Naive B cell (primary cell): ENCODE results near the gene DNAAF3. TPM values are rescaled to one million over a fixed set of nuclear protein-coding genes. Genes with fewer than 3 reads are reported as not detected.
A peak's percentile ranks its signal among the peaks of the same experiment; 100 is the strongest.

Source experiments
- ATAC-seq, 2 donors: fragments of 150-1000 bp; cut with Tn5 transposase; 2 replicates each; pipeline ENCODE4 v1.10.0; 2021; ENCODE audit warnings: low read depth in 2 of 2, mild to moderate bottlenecking in 2 of 2, moderate library complexity in 2 of 2
- DNase-seq: peaks from one replicate; pipeline ENCODE4 v3.0.0; 2022
- H3K27ac Mint-ChIP-seq, 6 donors: one replicate each; pipeline ENCODE4 v1.8.0; 2020 to 2022; ENCODE audit warnings: mild to moderate bottlenecking in 6 of 6, mixed read lengths in 6 of 6, moderate library complexity in 5 of 6, inconsistent platforms in 2 of 6
- H3K27me3 Mint-ChIP-seq, 3 donors: one replicate each; pipeline ENCODE4 v1.8.0; 2021 to 2022; ENCODE audit warnings: mixed read lengths in 3 of 3, mild to moderate bottlenecking in 1 of 3
- H3K36me3 Mint-ChIP-seq, 2 donors: one replicate each; pipeline ENCODE4 v1.8.0; 2020 to 2022; ENCODE audit warnings: mixed read lengths in 2 of 2, inconsistent platforms in 1 of 2, mild to moderate bottlenecking in 1 of 2
- H3K4me1 Mint-ChIP-seq, 3 donors: one replicate each; pipeline ENCODE4 v1.8.0; 2020 to 2022; ENCODE audit warnings: mixed read lengths in 3 of 3, inconsistent platforms in 1 of 3, mild to moderate bottlenecking in 1 of 3, moderate library complexity in 1 of 3
- H3K4me3 Mint-ChIP-seq, 8 donors: one replicate each; pipeline ENCODE4 v1.8.0; 2020 to 2022; ENCODE audit warnings: mild to moderate bottlenecking in 8 of 8, mixed read lengths in 8 of 8, moderate library complexity in 8 of 8, inconsistent platforms in 2 of 8
- H3K9me3 Mint-ChIP-seq, 7 donors: one replicate each; pipeline ENCODE4 v1.8.0; 2020 to 2022; ENCODE audit warnings: mixed read lengths in 7 of 7, mild to moderate bottlenecking in 5 of 7, inconsistent platforms in 2 of 7, moderate library complexity in 1 of 7
- polyA plus RNA-seq, 6 donors: library from polyadenylated mRNA; unstranded; fragments of 300-500 nt; fragmentation: Illumina TruSeq; gene quantifications; one replicate each; pipeline ENCODE4 v1.2.3, GENCODE V29; 2021; ENCODE audit warnings: low read depth in 6 of 6

DNAAF3 gene
- polyA plus RNA-seq, 6 donors from 2014 or later, result not detected

- peaks cover 16 to 20% (median 18%) of the 10 kb centered on the region in 3 donors for H3K4me1 Mint-ChIP-seq
- peak overlapping the region in 2 of 8 donors; percentile 6 to 57 for H3K4me3 Mint-ChIP-seq
- H3K27me3 Mint-ChIP-seq, result peaks cover 28 to 62% (median 53%) of the 10 kb centered on the region in 3 donors
- DNase-seq (no peak), ATAC-seq (no peak)
- H3K36me3 Mint-ChIP-seq, result peaks cover 0 to 12% of the 10 kb centered on the region in 2 donors
- H3K27ac Mint-ChIP-seq, result no peak overlapping the region
- H3K9me3 Mint-ChIP-seq, result no peaks in the 10 kb centered on the region
These were observed 24.7 kb downstream of the DNAAF3 start for GRCh38 chr19:55141696-55142095.

GRCh38 chr19:55137915-55138314, 28.5 kb downstream of the DNAAF3 start:
- ATAC-seq, result no peak
- Mint-ChIP-seq H3K27me3 (peaks cover 23 to 51% (median 28%) of the 10 kb centered on the region in 3 donors), H3K27ac (no peak overlapping the region), H3K4me3 (no peak overlapping the region), H3K36me3 (no peaks in the 10 kb centered on the region), H3K9me3 (no peaks in the 10 kb centered on the region), H3K4me1 (peaks cover 8 to 14% (median 12%) of the 10 kb centered on the region in 3 donors)
- DNase-seq, result no peak

GRCh38 chr19:55136399-55137102, 29.9 kb downstream of the DNAAF3 start:
- peaks cover 9 to 16% (median 14%) of the 10 kb centered on the region in 3 donors for H3K4me1 Mint-ChIP-seq
- H3K27ac Mint-ChIP-seq, result no peak overlapping the region
- H3K4me3 Mint-ChIP-seq, result no peak overlapping the region
- DNase-seq (no peak), ATAC-seq (no peak)
- peaks cover 23 to 57% (median 31%) of the 10 kb centered on the region in 3 donors for H3K27me3 Mint-ChIP-seq
- H3K9me3 Mint-ChIP-seq, result no peaks in the 10 kb centered on the region
- H3K36me3 Mint-ChIP-seq, result no peaks in the 10 kb centered on the region

- Mint-ChIP-seq H3K27ac (no peak overlapping the region), H3K36me3 (no peaks in the 10 kb centered on the region), H3K4me3 (no peak overlapping the region), H3K4me1 (peaks cover 7 to 9% (median 9%) of the 10 kb centered on the region in 3 donors), H3K9me3 (no peaks in the 10 kb centered on the region), H3K27me3 (peaks cover 25 to 62% (median 35%) of the 10 kb centered on the region in 3 donors)
- DNase-seq, result no peak
- no peak for ATAC-seq
These were observed 31.7 kb downstream of the DNAAF3 start for GRCh38 chr19:55134736-55135135.

GRCh38 chr19:55133639-55134444, 32.6 kb downstream of the DNAAF3 start:
- DNase-seq, result no peak
- Mint-ChIP-seq H3K36me3 (no peaks in the 10 kb centered on the region), H3K4me3 (no peak overlapping the region), H3K4me1 (peaks cover 7 to 9% (median 9%) of the 10 kb centered on the region in 3 donors), H3K9me3 (no peaks in the 10 kb centered on the region), H3K27me3 (peaks cover 31 to 69% (median 43%) of the 10 kb centered on the region in 3 donors), H3K27ac (no peak overlapping the region)
- peak; percentile 45 to 56 for ATAC-seq

- Mint-ChIP-seq H3K4me1 (peaks cover 7 to 9% (median 9%) of the 10 kb centered on the region in 3 donors), H3K36me3 (no peaks in the 10 kb centered on the region), H3K27me3 (peaks cover 38 to 69% (median 49%) of the 10 kb centered on the region in 3 donors), H3K27ac (no peak overlapping the region), H3K9me3 (no peaks in the 10 kb centered on the region), H3K4me3 (no peak overlapping the region)
- no peak for DNase-seq
- no peak for ATAC-seq
These were observed 33.8 kb downstream of the DNAAF3 start for GRCh38 chr19:55132453-55133129.

- H3K27me3 Mint-ChIP-seq, result peaks cover 42 to 70% (median 61%) of the 10 kb centered on the region in 3 donors
- ATAC-seq (no peak), DNase-seq (no peak)
- H3K4me1 Mint-ChIP-seq, result peaks cover 7 to 9% (median 9%) of the 10 kb centered on the region in 3 donors
- H3K36me3 Mint-ChIP-seq, result peaks cover 0 to 6% of the 10 kb centered on the region in 2 donors
- no peak overlapping the region for H3K27ac Mint-ChIP-seq
- H3K4me3 Mint-ChIP-seq, result no peak overlapping the region
- H3K9me3 Mint-ChIP-seq, result no peaks in the 10 kb centered on the region
These were observed 35.0 kb downstream of the DNAAF3 start for GRCh38 chr19:55131421-55131820.

GRCh38 chr19:55119053-55119452, 47.4 kb downstream of the DNAAF3 start:
- Mint-ChIP-seq H3K4me3 (peak overlapping the region in 7 of 8 donors; percentile 77 to 99 (median 98)), H3K27ac (peak overlapping the region in 1 of 6 donors; percentile 73), H3K4me1 (peaks cover 31 to 36% (median 34%) of the 10 kb centered on the region in 3 donors), H3K36me3 (peaks cover 0 to 15% of the 10 kb centered on the region in 2 donors), H3K27me3 (peaks cover 11 to 15% (median 12%) of the 10 kb centered on the region in 3 donors), H3K9me3 (peaks cover 0 to 3% (median 0%) of the 10 kb centered on the region in 7 donors)
- ATAC-seq (no peak), DNase-seq (no peak)

GRCh38 chr19:55118401-55118991, 47.9 kb downstream of the DNAAF3 start:
- Mint-ChIP-seq H3K36me3 (peaks cover 0 to 10% of the 10 kb centered on the region in 2 donors), H3K9me3 (peaks cover 0 to 2% (median 0%) of the 10 kb centered on the region in 7 donors), H3K4me1 (peaks cover 31 to 41% (median 39%) of the 10 kb centered on the region in 3 donors), H3K27ac (peak overlapping the region in 3 of 6 donors; percentile 9 to 95 (median 87)), H3K27me3 (peaks cover 5 to 10% (median 7%) of the 10 kb centered on the region in 3 donors), H3K4me3 (peak overlapping the region; percentile 93 to 99 (median 98))
- DNase-seq (no peak), ATAC-seq (no peak)

GRCh38 chr19:55117663-55118391, 48.6 kb downstream of the DNAAF3 start:
- peak; percentile 92 for DNase-seq
- H3K27me3 Mint-ChIP-seq, result peaks cover 0 to 3% (median under 1%) of the 10 kb centered on the region in 3 donors
- H3K9me3 Mint-ChIP-seq, result peaks cover 0 to 2% (median 0%) of the 10 kb centered on the region in 7 donors
- peak overlapping the region; percentile 87 to 97 (median 93) for H3K27ac Mint-ChIP-seq
- H3K4me3 Mint-ChIP-seq, result peak overlapping the region; percentile 93 to 99 (median 98)
- peaks cover 0 to 7% of the 10 kb centered on the region in 2 donors for H3K36me3 Mint-ChIP-seq
- H3K4me1 Mint-ChIP-seq, result peaks cover 31 to 42% (median 41%) of the 10 kb centered on the region in 3 donors
- peak; percentile 88 to 89 for ATAC-seq

GRCh38 chr19:55116859-55117662, 49.4 kb downstream of the DNAAF3 start, which contains the start of gene PPP1R12C:
PPP1R12C (minus strand) TSS chr19:55117637; CDS start chr19:55117543, 94 bp downstream.
- Mint-ChIP-seq H3K27ac (peak within 1 kb of the TSS; percentile 94 to 97 (median 96)), H3K4me1 (peaks cover 31 to 42% (median 41%) of the 10 kb centered on the region in 3 donors), H3K27me3 (no peaks in the 10 kb centered on the region), H3K4me3 (peak within 1 kb of the TSS; percentile 94 to 99 (median 98)), H3K36me3 (peaks cover 0 to 7% of the 10 kb centered on the region in 2 donors), H3K9me3 (peaks cover 0 to 2% (median 0%) of the 10 kb centered on the region in 7 donors)
- ATAC-seq (peak; percentile 39), DNase-seq (no peak)
